GM12891 (cell line): ENCODE data around the gene EPHX1.

Source experiments
- POLR2A ChIP-seq: IDR thresholded peaks from 2 replicates; pipeline ENCODE4 v1.6.1; 2011; ENCODE audit warnings: low read depth, low read length, control low read depth
- POLR2AphosphoS5 ChIP-seq: IDR thresholded peaks from 2 replicates; pipeline ENCODE4 v1.6.1; 2011; ENCODE audit warnings: low read depth, low read length, control low read depth
- TAF1 ChIP-seq: IDR thresholded peaks from 2 replicates; pipeline ENCODE4 v1.6.1; 2011; ENCODE audit warnings: low read depth, low read length, control low read depth

GRCh38 chr1:225780134-225780533 is 29.8 kb upstream of the EPHX1 start:
- no peak; the same call in 1 of the 2 replicates for TF ChIP-seq POLR2AphosphoS5
- TF ChIP-seq POLR2A, result no peak
- no peak for TF ChIP-seq TAF1
